Measurements from ENCODE around the gene SMG5.

The SMG5 gene

DNA sequence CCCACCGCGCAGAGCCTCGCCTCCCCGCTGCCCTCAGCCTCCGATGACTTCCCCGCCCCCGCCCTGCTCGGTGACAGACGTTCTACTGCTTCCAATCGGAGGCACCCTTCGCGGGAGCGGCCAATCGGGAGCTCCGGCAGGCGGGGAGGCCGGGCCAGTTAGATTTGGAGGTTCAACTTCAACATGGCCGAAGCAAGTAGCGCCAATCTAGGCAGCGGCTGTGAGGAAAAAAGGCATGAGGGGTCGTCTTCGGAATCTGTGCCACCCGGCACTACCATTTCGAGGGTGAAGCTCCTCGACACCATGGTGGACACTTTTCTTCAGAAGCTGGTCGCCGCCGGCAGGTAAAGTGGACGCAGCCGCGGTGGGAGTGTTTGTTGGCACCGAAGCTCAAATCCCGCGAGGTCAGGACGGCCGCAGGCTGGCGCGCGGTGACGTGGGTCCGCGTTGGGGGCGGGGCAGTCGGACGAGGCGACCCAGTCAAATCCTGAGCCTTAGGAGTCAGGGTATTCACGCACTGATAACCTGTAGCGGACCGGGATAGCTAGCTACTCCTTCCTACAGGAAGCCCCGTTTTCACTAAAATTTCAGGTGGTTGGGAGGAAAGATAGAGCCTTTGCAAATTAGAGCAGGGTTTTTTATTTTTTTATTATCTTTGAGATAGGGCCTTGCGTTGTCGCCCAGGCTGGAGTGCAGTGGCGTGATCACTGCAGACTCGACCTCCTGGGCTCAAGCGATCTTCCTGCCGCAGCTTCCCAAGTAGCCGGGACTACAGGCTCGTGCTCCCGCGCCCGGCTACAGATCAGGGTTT lies 69.6 kb downstream of the SMG5 start, which contains the start of gene PMF1:
Gene PMF1 (plus strand): TSS at position 175 of the 811 bp plus-strand sequence. CDS start 9 bp downstream, at position 184.
- peak; percentile 88 for DNase-seq

DNA sequence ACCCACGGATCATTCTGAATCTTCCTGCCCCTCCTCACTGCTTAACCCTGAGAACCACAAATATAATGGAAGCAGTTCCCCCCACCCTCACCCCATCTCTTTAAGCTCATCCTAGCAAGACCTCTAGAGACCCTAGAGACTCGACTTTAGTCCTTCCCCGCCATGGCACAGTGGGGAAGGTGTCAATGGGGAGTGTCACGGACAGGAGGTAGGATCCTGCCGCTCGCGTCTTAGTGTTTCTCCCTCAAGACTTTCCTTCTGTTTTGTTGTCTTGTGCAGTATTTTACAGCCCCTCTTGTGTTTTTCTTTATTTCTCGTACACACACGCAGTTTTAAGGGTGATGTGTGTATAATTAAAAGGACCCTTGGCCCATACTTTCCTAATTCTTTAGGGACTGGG lies 70.5 kb downstream of the SMG5 start:
- DNase-seq, result no peak

DNA sequence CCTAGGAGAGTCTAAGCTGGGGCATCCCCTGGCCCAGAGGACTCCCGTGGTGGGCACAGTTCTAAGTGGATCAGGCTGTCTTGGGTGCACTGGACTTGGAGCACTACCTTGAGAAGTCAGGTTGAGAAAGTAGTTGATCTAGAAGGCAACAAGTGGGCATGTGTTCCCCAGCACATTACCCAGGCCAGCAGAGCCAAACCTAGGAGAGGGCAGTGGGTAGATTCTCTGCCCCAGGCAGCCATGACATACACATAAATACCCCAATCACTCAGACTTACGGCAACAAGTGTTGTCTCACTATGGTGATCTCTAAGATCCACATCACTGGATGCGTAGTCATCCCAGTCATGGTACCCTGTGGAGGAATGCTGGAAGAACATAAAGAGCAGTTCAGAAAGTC lies 71.4 kb downstream of the SMG5 start:
- no peak for DNase-seq

DNA sequence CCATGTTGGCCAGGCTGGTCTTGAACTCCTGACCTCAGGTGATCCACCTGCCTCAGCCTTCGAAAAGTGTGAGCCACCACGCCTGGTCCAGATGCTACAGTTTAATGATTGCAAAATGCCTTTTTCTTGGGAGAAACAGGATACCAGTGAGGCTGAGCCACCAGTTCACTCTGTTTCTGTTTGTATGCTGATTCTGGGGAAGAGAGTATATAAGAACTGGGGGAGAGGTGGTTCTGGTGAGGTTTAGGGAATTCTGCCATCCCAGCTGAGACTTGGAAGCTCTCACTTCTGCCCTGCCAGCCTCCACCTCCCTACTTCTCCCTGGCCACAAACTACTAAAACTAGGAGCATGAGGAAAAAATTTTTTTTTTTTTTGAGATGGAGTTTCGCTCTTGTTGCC lies 77.9 kb downstream of the SMG5 start:
- DNase-seq, result no peak

DNA sequence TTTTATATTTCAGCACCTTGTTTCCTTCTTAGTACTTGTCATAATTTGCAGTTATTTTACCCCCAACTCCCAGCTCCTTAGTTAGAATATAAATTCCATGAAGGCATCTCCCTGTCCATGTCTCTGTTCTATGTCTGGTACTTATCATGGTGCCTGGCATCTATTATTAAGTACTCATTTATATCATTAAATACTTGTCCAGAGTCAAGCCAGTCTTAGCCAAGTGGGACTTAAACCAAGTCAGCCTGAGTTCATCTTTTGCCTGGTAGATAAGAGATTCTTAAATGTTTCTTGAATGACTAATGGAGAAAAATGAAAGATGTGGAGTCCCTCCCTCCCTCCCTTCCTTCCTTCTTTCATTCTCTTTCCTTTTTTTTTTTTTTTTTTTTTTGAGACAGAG lies 79.3 kb downstream of the SMG5 start:
- no peak for DNase-seq

DNA sequence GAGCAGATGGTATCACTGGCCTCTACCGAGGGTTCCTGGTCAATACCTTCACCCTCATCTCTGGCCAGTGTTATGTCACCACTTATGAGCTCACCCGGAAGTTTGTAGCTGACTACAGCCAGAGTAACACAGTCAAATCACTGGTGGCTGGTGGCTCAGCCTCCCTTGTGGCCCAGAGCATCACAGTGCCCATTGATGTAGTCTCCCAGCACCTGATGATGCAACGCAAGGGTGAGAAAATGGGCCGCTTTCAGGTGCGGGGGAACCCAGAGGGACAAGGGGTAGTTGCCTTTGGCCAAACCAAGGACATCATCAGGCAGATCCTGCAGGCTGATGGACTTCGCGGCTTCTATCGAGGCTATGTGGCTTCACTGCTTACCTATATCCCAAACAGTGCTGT lies 82.6 kb downstream of the SMG5 start:
- no peak for DNase-seq
